HuH-7 (cell line): ENCODE data around the gene LCN15.
A peak's percentile ranks its signal among the peaks of the same experiment; 100 is the strongest.
"Not testable (repeated sequence)": the region's sequence is repeated elsewhere in the genome, so short reads cannot be mapped to it uniquely, and the experiment has no call there.

Experiments used
- DNase-seq: peaks from one replicate; pipeline ENCODE4 v3.0.0; 2011; ENCODE audit warnings: low spot score

Gene LCN15

DNA sequence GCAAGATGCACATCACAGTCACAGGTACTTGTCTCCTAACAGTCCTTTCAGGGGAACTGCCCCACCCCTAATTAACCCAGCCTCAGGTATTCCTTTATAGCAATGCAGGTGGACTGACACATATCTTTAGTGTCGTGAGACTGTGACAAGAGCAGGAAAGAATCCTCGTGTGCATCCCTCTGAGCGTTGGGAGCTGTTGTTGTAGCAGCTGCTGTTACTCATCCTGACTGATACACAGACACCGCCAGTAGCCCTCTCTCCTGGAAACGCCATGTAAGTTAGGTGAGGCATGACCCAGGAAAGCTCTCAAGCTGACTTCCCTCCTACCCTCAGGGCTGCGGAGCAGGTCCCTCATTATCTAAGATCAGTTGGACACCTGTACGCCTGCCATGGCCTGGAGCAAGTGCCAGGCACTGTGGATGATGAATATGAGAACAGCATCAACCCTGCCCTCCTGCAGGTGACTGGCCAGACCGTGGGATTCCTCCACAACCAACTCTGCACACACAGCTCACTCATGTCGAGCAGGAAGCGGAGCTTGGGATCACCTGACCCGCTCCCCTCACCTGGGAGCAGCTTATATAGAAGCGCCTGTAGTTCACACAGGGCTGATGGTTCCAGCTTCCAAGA lies 10.2 kb upstream of the LCN15 start:
- DNase-seq: no peak

DNA sequence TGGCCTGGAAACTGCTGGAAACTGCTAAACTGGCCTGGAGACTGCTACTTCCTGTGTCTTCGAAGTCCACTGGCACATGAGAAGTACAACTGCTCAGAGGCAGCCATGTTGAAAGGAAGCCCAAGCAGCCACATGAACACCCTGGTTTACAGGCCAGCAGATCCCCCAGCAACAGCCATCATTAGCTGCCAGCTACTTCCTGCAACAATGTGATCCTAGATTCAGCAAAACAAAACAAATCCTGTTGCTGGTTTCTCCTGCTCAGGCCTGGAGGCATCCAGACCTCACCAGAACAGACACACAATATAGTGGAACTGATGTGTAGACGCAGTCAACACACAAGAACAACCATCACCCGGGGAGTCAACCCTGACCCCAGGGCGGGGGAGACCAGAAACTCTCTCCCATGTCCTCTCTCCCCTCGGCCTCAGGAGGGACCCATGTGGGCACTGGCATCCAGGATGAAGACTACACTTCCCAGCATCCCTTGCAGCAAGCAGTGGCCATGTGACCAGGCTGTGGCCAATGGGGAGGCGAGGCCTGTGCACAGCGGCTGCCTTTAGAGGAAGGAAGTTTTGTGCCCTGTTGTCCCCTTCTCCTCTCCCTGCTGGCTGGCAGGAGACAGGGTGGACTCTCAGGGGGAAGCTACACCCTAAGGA lies 9.2 kb upstream of the LCN15 start:
- no peak for DNase-seq

DNA sequence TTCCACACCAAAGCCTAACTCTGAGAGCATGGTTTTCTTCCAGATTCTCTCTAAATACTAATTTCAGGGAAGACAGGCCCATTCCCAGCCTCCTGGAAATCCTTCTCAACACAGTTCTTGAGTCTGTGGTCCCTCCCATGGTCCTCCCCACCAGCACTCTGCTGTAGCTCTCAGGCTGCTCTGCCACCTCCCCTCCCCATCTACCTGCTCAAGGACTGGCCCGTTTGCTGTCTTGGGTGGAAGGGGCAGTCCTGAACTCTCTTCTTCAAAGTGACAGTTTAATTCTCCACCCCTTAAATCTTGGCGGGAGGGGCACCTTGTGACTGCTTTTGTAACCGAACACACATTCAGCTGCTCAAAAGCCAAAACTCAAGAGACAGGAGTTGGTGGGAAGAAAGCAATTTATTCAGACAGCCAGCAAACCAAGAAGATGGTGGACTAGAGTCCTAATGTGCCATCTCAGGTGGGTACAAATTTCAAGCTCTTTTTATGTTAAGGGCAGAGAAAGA lies 7.6 kb upstream of the LCN15 start:
- no peak for DNase-seq

DNA sequence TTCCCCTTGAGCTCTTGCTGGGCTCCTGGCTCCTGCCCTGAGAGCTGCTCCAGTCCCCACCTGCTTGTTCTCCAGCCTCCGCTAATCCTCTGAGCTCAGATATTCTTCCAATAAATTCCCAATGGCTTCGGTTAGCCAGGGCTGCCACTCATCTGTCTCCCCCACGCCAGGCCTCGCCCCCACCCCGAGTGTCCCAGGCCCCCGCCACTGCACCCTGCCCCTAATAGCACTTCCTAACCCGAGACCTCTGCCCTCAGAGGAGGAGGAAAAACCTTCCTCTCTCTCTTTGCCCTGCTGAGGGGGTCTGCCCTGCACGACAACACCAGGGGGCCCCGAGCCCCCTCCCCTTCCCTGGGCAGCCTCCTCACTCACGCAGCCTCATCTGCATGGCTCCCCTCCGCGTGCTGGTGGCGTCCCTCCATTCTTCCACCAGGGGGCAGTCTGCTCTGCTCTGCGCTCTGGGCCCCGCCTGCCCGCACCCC lies 5.4 kb upstream of the LCN15 start:
- peak; percentile 90 for DNase-seq

DNA sequence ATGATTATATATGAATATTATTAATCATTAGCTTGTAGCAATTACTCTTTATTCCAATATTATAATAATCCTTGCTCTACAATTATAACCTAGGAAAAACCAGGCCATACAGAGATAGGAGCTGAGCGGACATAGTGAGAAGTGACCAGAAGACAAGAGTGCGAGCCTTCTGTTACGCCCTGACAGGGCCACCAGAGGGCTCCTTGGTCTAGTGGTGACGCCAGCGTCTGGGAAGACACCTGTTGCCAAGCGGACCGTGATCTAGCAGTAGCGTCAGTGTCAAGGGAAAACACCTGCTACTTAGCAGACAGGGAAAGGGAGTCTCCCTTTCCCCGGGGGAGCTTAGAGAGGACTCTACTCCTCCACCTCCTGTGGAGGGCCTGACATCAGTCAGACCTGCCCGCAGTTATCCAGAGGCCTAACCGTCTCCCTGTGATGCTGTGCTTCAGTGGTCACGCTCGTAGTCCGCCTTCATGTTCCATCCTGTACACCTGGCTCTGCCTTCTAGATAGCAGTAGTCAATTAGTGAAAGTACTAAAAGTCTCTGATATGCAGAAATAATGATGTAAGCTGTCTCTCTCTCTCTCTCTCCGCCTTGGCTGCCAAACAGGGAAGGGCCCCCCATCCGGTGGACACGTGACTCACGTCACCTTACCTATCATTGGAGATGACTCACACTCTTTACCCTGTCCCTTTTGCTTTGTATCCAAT lies 2.2 kb upstream of the LCN15 start:
- DNase-seq: not testable (repeated sequence)

DNA sequence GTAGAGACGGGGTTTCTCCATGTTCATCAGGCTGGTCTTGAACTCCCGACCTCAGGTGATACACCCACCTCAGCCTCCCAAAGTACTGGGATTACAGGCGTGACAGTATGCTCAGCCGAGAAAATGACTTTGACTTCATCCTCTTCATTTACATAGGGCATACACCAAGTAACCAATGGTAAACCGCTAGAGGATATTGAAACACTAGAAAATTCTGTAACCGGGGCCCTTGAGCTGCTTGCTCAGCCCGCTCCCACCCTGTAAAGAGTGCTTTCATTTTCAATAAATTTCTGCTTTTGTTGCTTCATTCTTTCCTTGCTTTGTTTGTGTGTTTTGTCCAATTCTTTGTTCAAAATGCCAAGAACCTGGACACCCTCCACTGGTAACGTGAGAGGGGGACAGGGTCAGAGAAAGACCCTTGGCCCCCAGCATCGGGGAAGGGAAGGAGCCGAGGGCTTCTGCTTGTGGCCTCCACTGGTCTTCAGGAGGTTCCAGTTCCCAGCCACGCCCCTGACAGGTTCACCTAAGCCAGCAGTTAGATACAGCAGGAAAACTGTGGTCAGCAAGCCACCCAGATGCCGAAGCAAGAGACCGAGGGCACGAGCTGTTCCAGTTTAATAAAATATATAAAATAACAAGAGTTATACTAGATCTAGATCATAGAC lies 1.6 kb upstream of the LCN15 start:
- not testable (repeated sequence) for DNase-seq

DNA sequence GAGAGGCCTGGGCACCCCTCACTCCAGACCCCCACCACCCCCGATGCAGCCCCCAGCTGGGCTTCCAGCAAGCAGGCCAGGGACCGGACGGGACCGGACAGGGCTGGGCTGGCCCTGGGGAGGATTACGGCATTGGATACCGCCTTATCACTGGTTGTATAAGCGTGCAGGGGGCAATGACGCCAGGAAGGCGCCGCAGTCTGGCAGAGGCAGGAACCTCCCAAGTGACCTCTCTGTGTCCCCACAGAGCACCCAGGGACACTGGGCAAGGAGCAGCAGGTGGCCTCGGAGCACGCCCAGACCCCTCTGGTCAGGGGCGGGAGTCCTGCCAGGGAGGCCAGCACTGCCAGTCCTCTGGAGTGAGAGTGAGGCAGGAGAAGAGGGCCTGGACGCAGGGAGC lies 723 bp upstream of the LCN15 start:
- no peak for DNase-seq

DNA sequence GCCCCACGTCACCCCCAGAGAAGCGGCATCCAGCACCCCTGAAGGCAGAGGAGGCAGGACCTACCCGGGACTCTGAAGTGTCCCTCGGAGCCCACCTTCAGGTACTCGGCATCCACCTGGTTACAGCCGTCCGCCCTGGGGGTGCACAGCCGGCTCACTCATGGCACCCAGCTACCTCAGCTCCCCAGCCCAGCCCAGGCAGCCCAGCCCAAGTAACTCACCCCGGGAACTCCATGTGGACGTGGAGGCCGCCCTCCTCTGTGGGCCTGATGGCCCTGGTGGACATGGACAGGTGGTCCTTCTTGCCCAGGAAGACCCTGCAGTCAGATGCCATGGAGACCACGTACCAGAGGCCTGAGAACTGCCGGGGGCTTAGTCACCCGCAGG lies 676 bp downstream of the LCN15 start:
- DNase-seq: no peak

DNA sequence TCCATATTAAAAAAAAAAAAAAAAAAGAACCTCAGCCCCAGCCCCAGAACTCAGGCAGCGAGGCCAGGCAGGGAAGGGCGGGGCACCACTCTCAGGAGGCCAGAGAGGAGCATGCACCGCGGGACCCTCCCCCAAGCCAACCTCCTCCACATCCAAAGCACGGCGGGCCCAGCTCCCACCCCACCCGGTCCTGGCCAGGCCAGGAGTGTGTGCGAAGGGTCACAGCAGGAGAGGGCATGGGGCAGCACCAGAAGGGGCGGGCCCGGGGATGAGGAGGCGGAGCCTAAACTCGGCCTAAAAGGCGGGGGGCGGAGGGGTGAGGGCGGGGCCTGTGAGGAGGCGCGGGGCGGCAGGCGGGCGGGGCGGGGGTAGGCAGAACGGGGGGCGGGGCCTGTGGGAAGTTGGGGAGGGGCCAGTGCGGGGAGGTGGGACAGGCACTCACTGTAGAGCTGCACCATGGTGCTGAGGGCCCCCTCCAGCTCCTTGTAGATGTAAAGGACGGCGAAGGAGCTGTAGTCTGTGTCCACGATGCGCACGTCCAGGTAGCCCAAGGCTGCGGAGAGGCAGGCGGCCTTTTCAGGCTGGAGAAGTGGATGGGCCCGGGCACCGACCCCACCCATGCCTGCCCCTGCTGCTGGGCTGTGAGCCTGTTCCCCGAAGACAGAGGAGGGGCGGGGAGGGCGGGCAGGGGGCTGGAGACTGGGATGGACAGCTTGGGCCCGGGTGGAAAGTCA lies 1.2 kb downstream of the LCN15 start:
- DNase-seq: peak; percentile 95

DNA sequence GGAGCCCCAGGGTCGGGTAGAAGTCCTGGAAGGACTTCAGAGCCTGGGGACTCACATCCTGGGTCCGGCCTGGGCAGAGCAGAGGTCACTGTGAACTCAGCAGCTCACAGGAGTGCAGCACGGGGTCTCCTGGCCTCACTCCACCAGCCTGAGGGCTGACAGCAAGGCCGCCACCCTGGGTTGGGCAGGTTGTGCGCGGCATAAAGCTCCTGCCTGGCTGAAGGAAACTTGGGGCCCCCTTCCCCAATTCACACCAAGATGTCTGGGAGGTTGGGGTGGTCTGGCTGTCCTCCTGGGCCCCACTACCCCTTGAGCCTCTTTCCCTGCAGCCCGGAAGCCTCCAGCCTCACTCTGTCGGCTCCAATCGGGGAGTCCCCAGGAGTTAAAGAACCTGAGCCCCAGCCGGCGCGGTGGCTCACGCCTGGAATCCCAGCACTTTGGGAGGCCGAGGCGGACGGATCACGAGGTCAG lies 2.1 kb downstream of the LCN15 start:
- DNase-seq: no peak

DNA sequence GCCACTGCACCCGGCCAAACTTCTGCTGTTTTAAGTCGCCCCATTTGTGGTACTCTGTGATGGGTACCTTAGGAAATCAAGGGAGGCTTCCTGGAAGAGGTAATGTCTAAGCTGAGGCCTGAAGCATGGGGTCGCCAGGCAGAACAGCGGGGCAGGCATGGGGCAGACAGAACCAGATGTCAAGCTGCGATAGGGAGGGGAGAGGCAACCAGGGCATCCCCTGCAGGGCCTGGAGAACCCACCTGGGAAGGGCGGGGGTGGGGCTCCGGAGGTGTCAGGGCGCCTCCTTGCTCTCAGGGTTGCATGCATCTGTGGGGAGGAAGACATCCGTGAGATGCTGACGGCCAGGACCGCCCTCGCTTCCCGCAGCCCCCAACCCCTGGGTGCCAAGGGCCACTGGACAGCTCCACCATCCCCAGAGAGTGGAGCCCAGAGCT lies 2.8 kb downstream of the LCN15 start:
- no peak for DNase-seq

DNA sequence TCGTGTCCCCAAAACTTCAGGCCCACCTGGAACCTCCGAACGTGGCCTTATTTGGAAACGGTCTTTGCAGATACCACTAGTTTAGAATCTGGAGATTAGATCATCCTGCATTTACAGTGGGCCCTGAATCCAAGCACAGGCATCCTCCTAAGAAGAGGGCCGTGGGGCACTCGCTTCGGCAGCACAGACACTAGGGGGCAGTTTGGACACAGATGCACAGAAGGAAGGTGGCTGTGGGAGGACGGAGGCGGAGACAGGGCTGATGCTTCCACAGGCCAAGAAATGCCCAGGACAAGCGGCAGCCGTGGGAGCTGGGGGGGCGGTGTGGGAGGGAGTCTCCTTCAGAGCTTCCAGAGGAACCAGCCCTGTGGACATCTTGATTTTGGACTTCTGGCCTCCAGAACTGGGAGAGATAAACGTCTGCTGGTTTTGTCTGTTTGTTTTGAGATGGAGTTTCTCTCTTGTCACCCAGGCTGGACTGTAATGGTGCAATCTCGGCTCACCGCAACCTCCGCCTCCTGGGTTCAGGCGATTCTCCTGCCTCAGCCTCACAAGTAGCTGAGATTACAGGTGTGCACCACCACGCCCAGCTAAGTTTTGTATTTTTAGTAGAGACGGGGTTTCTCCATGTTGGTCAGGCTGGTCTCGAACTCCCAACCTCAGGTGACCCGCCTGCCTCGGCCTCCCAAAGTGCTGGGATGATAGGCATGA lies 3.3 kb downstream of the LCN15 start:
- peak; percentile 81 for DNase-seq

DNA sequence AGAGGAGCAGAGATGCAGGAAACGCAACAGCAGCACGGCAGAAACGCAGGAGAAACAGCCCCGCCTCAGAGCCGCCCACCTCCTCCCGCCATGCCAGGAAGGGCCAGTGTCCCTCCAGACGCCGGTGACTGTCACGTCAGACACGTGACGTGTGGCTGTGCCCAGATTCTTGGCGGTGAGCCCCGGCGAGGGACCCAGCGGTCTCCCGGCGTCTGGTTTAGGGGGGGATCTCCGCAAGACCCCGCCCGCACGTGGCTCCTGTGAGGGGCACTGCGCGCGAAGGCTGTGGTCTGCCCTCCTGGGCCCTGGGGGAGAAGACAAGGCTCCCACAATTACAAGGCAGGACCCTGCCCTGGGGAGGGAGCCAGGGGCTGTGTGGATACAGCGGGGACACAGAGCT lies 3.9 kb downstream of the LCN15 start:
- no peak for DNase-seq

DNA sequence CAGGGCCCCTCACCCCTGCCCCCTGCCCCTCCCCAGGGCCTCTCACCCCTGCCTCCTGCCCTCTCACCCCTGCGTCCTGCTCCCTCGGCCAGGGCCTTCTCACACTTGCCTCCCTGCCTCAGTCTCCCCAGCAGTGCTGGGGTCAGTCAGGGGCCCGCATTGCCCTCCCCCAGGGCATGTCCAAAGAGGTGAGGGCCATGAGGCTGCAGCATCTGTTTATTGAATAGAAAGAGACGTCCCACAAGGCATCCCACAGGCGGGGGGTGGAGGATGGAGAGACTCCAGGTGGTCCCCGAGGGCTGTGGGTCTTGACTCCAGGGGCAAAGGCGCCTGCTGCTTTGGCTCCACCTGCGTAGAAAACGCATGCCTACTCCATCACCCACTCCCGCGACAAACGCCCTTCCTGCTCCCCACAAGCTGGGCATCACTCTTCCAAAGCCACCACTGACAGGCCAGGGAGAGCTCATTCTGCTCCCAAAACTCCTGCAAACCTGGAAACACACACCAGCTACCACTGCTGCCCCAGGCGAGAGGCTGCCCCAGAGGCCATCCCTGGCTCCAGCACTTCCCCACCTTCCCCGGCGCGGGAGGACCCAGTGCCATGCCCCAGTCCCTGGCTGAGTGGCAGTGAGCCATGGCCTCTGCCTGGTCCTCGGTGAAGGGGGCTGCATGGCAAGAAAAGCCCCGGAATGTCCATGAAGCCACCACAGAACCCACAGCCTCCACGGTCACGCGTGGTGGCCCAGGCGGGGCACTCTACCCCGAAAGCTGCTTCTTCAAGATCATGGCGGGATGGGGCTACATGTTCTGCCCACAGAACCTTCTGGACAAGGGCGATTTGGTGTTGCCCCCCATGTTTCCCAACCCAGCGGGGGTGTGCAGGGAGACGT lies 4.6 kb downstream of the LCN15 start:
- no peak for DNase-seq

DNA sequence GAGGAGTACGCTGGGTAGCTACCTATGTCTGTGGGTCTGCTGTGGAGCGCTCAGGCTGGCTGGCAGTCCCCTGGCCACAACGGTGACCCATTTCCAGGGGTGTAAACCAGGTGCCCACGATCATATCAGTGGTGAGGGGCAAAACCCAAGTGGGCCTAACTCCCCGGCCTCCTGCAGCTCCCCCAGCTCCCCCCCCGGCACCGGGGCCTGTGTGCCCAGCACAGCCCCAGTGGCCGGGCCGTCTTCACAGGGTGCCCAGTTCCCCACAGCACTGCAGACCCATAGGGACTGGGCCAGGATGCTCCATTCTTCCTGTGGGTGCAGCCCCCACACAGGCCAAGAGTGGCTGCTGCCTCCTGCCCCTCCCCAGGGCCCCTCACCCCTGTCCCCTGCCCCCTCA lies 5.3 kb downstream of the LCN15 start:
- DNase-seq: no peak

DNA sequence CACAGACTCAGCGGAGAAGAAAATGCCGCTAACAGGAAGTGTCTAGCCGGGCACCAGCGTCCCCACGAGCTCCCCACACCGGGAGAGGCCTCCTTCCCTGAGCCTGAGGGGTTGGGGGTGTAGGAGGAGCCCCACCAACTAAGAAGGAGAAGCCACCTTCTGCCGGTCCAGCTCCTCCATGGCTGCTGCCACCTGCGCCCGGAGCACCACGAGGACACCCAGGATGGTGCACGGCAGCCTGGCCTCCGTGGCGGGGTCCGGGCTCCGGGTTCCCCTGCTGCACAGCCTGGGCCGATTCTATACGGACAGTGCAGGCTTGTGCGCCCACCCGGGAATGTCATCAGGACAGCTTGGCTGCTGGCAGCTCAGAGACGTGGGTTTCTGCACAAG lies 6.6 kb downstream of the LCN15 start:
- no peak for DNase-seq

DNA sequence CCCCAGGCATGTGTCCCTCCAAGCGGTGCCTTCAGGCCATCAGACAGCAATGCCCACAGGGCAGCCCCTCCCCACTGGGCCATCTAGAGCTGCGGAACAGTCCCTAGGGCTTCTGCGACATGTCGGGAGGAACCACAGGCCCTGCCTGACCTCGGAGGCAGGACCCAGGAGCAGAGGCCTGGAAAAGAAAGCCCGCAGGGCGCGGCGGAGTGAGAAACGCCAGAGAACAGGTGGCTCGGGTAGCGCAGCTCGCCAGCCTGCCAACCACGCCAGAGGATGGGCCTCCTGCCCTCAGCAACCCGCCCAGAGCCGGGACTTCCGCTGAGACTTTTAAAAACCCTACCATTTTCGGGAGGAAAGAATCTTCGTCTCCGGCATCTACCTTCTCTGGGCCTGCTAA lies 7.0 kb downstream of the LCN15 start:
- DNase-seq: no peak

DNA sequence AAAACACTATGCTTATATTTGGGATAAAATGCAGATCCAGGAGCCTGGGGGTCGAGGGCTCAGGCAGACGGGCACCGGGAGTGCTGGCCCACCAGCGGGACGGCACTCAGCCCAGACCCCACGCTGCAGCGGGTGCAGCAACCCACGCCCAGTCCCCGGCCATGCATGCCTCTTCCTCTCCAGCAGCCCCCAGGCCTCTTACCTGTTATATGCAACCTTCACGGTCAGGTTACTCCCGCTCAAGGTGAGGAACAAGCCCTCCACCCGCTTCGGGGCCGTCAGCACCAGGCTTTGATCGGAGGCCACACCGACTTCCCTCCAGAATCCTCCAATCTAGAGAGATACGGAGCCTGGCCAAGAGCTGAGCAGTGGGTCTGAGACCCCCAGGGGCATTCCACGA lies 7.5 kb downstream of the LCN15 start:
- no peak for DNase-seq

DNA sequence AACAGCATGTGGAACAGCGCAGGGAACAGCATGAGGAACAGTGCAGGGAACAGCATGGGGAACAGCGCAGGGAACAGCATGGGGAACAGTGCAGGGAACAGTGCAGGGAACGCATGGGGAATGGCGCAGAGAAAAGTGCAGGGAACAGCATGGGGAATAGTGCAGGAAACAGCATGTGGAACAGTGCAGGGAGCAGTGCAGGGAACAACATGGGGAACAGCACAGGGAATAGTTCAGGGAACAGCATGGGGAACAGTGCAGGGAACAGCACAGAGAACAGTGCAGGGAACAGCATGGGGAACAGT lies 8.2 kb downstream of the LCN15 start:
- DNase-seq: no peak
